Activated naive CD8-positive, alpha-beta T cell treated with anti-CD3 and anti-CD28 coated beads, Interleukin-2, amount 50 U/mL, for 24 hours (primary cell): ENCODE data around the gene RAE1.

ENCODE experiments used
- ATAC-seq: fragments of 150-1000 bp; cut with Tn5 transposase; one replicate; pipeline ENCODE4 v1.10.0; 2021
- DNase-seq: peaks from one replicate; pipeline ENCODE4 v3.0.0; 2021
- H3K27ac Mint-ChIP-seq: one replicate; pipeline ENCODE4 v1.8.0; 2021; ENCODE audit warnings: mild to moderate bottlenecking, mixed read lengths
- H3K27me3 Mint-ChIP-seq: one replicate; pipeline ENCODE4 v1.8.0; 2021; ENCODE audit warnings: mixed read lengths
- H3K36me3 Mint-ChIP-seq: one replicate; pipeline ENCODE4 v1.8.0; 2021; ENCODE audit warnings: low read depth, mixed read lengths
- H3K4me1 Mint-ChIP-seq: one replicate; pipeline ENCODE4 v1.8.0; 2021; ENCODE audit warnings: mixed read lengths
- H3K4me3 Mint-ChIP-seq: one replicate; pipeline ENCODE4 v1.8.0; 2021; ENCODE audit warnings: mild to moderate bottlenecking, moderate library complexity, mixed read lengths
- H3K9me3 Mint-ChIP-seq: one replicate; pipeline ENCODE4 v1.8.0; 2021; ENCODE audit warnings: mixed read lengths

Gene RAE1

GRCh38 chr20:57394121-57395082, 43.3 kb downstream of the RAE1 start:
- peak overlapping the region; percentile 90 for H3K4me3 Mint-ChIP-seq
- ATAC-seq (no peak), DNase-seq (no peak)
- H3K36me3 Mint-ChIP-seq: peaks cover 67% of the 10 kb centered on the region
- peak overlapping the region; percentile 56 for H3K27ac Mint-ChIP-seq
- H3K4me1 Mint-ChIP-seq: peaks cover 77% of the 10 kb centered on the region
- H3K9me3 Mint-ChIP-seq: no peaks in the 10 kb centered on the region
- no peaks in the 10 kb centered on the region for H3K27me3 Mint-ChIP-seq

- peak overlapping the region; percentile 60 for H3K4me3 Mint-ChIP-seq
- H3K27me3 Mint-ChIP-seq: no peaks in the 10 kb centered on the region
- peaks cover 72% of the 10 kb centered on the region for H3K36me3 Mint-ChIP-seq
- no peak overlapping the region for H3K27ac Mint-ChIP-seq
- H3K4me1 Mint-ChIP-seq: peaks cover 80% of the 10 kb centered on the region
- DNase-seq (no peak), ATAC-seq (no peak)
- H3K9me3 Mint-ChIP-seq: no peaks in the 10 kb centered on the region
These were observed 44.3 kb downstream of the RAE1 start for GRCh38 chr20:57395111-57395966.

GRCh38 chr20:57396212-57396983, 45.3 kb downstream of the RAE1 start:
- peak overlapping the region; percentile 80 for H3K4me3 Mint-ChIP-seq
- peaks cover 80% of the 10 kb centered on the region for H3K36me3 Mint-ChIP-seq
- H3K4me1 Mint-ChIP-seq: peaks cover 85% of the 10 kb centered on the region
- DNase-seq (no peak), ATAC-seq (no peak)
- peak overlapping the region; percentile 94 for H3K27ac Mint-ChIP-seq
- no peaks in the 10 kb centered on the region for H3K9me3 Mint-ChIP-seq
- no peaks in the 10 kb centered on the region for H3K27me3 Mint-ChIP-seq

- H3K27me3 Mint-ChIP-seq: no peaks in the 10 kb centered on the region
- no peaks in the 10 kb centered on the region for H3K9me3 Mint-ChIP-seq
- DNase-seq (peak; percentile 40), ATAC-seq (peak; percentile 2)
- peaks cover 92% of the 10 kb centered on the region for H3K4me1 Mint-ChIP-seq
- H3K4me3 Mint-ChIP-seq: peak overlapping the region; percentile 80
- peak overlapping the region; percentile 94 for H3K27ac Mint-ChIP-seq
- peaks cover 84% of the 10 kb centered on the region for H3K36me3 Mint-ChIP-seq
These were observed 46.1 kb downstream of the RAE1 start for GRCh38 chr20:57396984-57397692.

GRCh38 chr20:57397693-57398108, 46.6 kb downstream of the RAE1 start:
- DNase-seq (peak; percentile 42), ATAC-seq (peak; percentile 7)
- no peaks in the 10 kb centered on the region for H3K27me3 Mint-ChIP-seq
- H3K4me1 Mint-ChIP-seq: peaks cover 95% of the 10 kb centered on the region
- peak overlapping the region; percentile 94 for H3K27ac Mint-ChIP-seq
- peak overlapping the region; percentile 80 for H3K4me3 Mint-ChIP-seq
- no peaks in the 10 kb centered on the region for H3K9me3 Mint-ChIP-seq
- H3K36me3 Mint-ChIP-seq: peaks cover 83% of the 10 kb centered on the region

- H3K36me3 Mint-ChIP-seq: peaks cover 81% of the 10 kb centered on the region
- no peaks in the 10 kb centered on the region for H3K9me3 Mint-ChIP-seq
- peak; percentile 72 for ATAC-seq
These were observed 47.3 kb downstream of the RAE1 start for GRCh38 chr20:57398231-57398821.

GRCh38 chr20:57398901-57399535, 48.0 kb downstream of the RAE1 start:
- Mint-ChIP-seq H3K27ac (peak overlapping the region; percentile 94), H3K9me3 (no peaks in the 10 kb centered on the region), H3K4me1 (peaks cover 93% of the 10 kb centered on the region), H3K36me3 (peaks cover 81% of the 10 kb centered on the region), H3K27me3 (no peaks in the 10 kb centered on the region), H3K4me3 (peak overlapping the region; percentile 80)
- ATAC-seq (no peak), DNase-seq (no peak)

More at GRCh38 chr20:57398231-57398821, 47.3 kb downstream of the RAE1 start:
- H3K4me3 Mint-ChIP-seq: peak overlapping the region; percentile 80
- H3K27me3 Mint-ChIP-seq: no peaks in the 10 kb centered on the region
- peak overlapping the region; percentile 94 for H3K27ac Mint-ChIP-seq
- DNase-seq: peak; percentile 87
- H3K4me1 Mint-ChIP-seq: peaks cover 95% of the 10 kb centered on the region

- no peaks in the 10 kb centered on the region for H3K9me3 Mint-ChIP-seq
- H3K27me3 Mint-ChIP-seq: no peaks in the 10 kb centered on the region
- peak; percentile 31 for ATAC-seq
These were observed 48.6 kb downstream of the RAE1 start for GRCh38 chr20:57399587-57400155.

GRCh38 chr20:57400231-57400701, 49.2 kb downstream of the RAE1 start:
- Mint-ChIP-seq H3K27ac (peak overlapping the region; percentile 94), H3K9me3 (no peaks in the 10 kb centered on the region), H3K36me3 (peaks cover 76% of the 10 kb centered on the region), H3K27me3 (no peaks in the 10 kb centered on the region), H3K4me1 (peaks cover 82% of the 10 kb centered on the region), H3K4me3 (peak overlapping the region; percentile 80)
- ATAC-seq (no peak), DNase-seq (no peak)

More at GRCh38 chr20:57399587-57400155, 48.6 kb downstream of the RAE1 start:
- H3K27ac Mint-ChIP-seq: peak overlapping the region; percentile 94
- H3K4me1 Mint-ChIP-seq: peaks cover 86% of the 10 kb centered on the region
- peak; percentile 68 for DNase-seq
- peak overlapping the region; percentile 80 for H3K4me3 Mint-ChIP-seq
- peaks cover 81% of the 10 kb centered on the region for H3K36me3 Mint-ChIP-seq

- peak; percentile 54 for DNase-seq
- Mint-ChIP-seq H3K9me3 (no peaks in the 10 kb centered on the region), H3K4me1 (peaks cover 77% of the 10 kb centered on the region), H3K4me3 (peak overlapping the region; percentile 26), H3K27me3 (no peaks in the 10 kb centered on the region), H3K36me3 (peaks cover 70% of the 10 kb centered on the region), H3K27ac (peak overlapping the region; percentile 94)
- ATAC-seq: no peak
These were observed 49.9 kb downstream of the RAE1 start for GRCh38 chr20:57400821-57401564.

GRCh38 chr20:57401565-57401918, 50.5 kb downstream of the RAE1 start:
- Mint-ChIP-seq H3K9me3 (no peaks in the 10 kb centered on the region), H3K27me3 (no peaks in the 10 kb centered on the region), H3K27ac (peak overlapping the region; percentile 76), H3K36me3 (peaks cover 66% of the 10 kb centered on the region), H3K4me1 (peaks cover 72% of the 10 kb centered on the region), H3K4me3 (peak overlapping the region; percentile 26)
- no peak for DNase-seq
- ATAC-seq: no peak
